ENCODE measurements around the gene PHKG1. TPM values are rescaled to one million over a fixed set of nuclear protein-coding genes. Genes with fewer than 3 reads are reported as not detected.

Gene PHKG1
- total and polyA plus RNA-seq, 2 of the 4 experiments (the other 2 are of a cell fraction): 0.62 to 0.72 TPM

- Histone ChIP-seq H2BK20ac (ENCODE audit: low read depth, low read length) (no peak overlapping the region), H2BK5ac (ENCODE audit: low read depth, low read length, poor library complexity, severe bottlenecking) (no peak overlapping the region), H3K4me3 (ENCODE audit: insufficient read depth, low read depth, low read length) (no peak overlapping the region), H3K4me1 (ENCODE audit: control insufficient read depth, insufficient read depth, low read length) (no peaks in the 10 kb centered on the region), H3K56ac (ENCODE audit: extremely low read depth, insufficient read depth, low read length) (no peak overlapping the region), H3K9me3 (ENCODE audit: control insufficient read depth, insufficient read depth, low read length) (no peaks in the 10 kb centered on the region), H3K27me3 (ENCODE audit: control insufficient read depth, insufficient read depth, low read length) (no peaks in the 10 kb centered on the region), H3K14ac (replicated peaks; ENCODE audit: low read depth, low read length) (no peak overlapping the region), H2BK120ac (ENCODE audit: low read depth, low read length) (no peak overlapping the region), H3K4ac (ENCODE audit: low read depth, low read length) (no peak overlapping the region), H2BK15ac (ENCODE audit: low read depth, low read length) (no peak overlapping the region), H2AFZ (replicated peaks; ENCODE audit: low read length, poor library complexity) (no peak overlapping the region), H3K4me2 (ENCODE audit: low read depth, low read length) (no peak overlapping the region), H4K91ac (ENCODE audit: insufficient read depth, low read depth, low read length) (no peak overlapping the region), H3K18ac (ENCODE audit: low read depth, low read length) (no peak overlapping the region), H3K9ac (ENCODE audit: low read depth, low read length) (no peak overlapping the region), H2AK5ac (ENCODE audit: low read depth, low read length) (no peak overlapping the region), H3K27ac (ENCODE audit: insufficient read depth, low read length) (no peak overlapping the region), H3K79me1 (ENCODE audit: low read depth in 1 of 2, low read length in 2 of 2) (no peaks in the 10 kb centered on the region), H3K23ac (ENCODE audit: low read depth, low read length) (no peak overlapping the region), H4K20me1 (ENCODE audit: insufficient read depth, low read length) (no peaks in the 10 kb centered on the region), H4K5ac (ENCODE audit: low read depth, low read length) (no peak overlapping the region), H3K36me3 (ENCODE audit: control insufficient read depth, insufficient read depth, low read length) (no peaks in the 10 kb centered on the region), H4K8ac (ENCODE audit: low read depth in 2 of 2, low read length in 2 of 2) (no peak overlapping the region), H3K9me1 (ENCODE audit: insufficient read depth, low read length) (no peaks in the 10 kb centered on the region), H2AK9ac (replicated peaks; ENCODE audit: low read depth, low read length, poor library complexity) (no peak overlapping the region)
- intact Hi-C loops (cut with micrococcal nuclease) (no loop called here), dilution Hi-C loops (cut with HindIII; ENCODE audit: low sequenced_read_pairs, unreplicated experiment) (no loop called here), in situ Hi-C loops (cut with MboI; ENCODE audit: low sequenced_read_pairs) (no loop called here)
- DNase-seq (no peak), ATAC-seq (ENCODE audit: low read depth) (no peak)
- TF ChIP-seq FOS (IDR thresholded peaks at IDR 0.05; ENCODE audit: low read depth, low read length) (no peak), MAFK (IDR thresholded peaks at IDR 0.05; ENCODE audit: low read depth, low read length) (no peak)
- TF ChIP-seq, protein P1, sequence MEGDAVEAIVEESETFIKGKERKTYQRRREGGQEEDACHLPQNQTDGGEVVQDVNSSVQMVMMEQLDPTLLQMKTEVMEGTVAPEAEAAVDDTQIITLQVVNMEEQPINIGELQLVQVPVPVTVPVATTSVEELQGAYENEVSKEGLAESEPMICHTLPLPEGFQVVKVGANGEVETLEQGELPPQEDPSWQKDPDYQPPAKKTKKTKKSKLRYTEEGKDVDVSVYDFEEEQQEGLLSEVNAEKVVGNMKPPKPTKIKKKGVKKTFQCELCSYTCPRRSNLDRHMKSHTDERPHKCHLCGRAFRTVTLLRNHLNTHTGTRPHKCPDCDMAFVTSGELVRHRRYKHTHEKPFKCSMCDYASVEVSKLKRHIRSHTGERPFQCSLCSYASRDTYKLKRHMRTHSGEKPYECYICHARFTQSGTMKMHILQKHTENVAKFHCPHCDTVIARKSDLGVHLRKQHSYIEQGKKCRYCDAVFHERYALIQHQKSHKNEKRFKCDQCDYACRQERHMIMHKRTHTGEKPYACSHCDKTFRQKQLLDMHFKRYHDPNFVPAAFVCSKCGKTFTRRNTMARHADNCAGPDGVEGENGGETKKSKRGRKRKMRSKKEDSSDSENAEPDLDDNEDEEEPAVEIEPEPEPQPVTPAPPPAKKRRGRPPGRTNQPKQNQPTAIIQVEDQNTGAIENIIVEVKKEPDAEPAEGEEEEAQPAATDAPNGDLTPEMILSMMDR (conservative IDR thresholded peaks at IDR 0.05; ENCODE audit: low read depth, low read length): no peak
- WGBS, 2 experiments (ENCODE audit: extremely low coverage in 2 of 2, insufficient read length in 1 of 2): no CpG with 5 or more reads among the region's 8 CpGs
- no TSS peak for BruUV-seq (replicated peaks)
- CTCF ChIA-PET: no interaction called here
- POLR2A ChIA-PET (ENCODE audit: unreplicated experiment): no interaction called here
Observed at GRCh38 chr7:56125831-56126230, 33.1 kb upstream of the PHKG1 start.
